ENCODE measurements around the gene CCDC85C. TPM values are rescaled to one million over a fixed set of nuclear protein-coding genes. Genes with fewer than 3 reads are reported as not detected.

Gene CCDC85C
- total and polyA plus RNA-seq, 2 of the 4 experiments (the other 2 are of a cell fraction), result 16.0 to 19.0 TPM

DNA sequence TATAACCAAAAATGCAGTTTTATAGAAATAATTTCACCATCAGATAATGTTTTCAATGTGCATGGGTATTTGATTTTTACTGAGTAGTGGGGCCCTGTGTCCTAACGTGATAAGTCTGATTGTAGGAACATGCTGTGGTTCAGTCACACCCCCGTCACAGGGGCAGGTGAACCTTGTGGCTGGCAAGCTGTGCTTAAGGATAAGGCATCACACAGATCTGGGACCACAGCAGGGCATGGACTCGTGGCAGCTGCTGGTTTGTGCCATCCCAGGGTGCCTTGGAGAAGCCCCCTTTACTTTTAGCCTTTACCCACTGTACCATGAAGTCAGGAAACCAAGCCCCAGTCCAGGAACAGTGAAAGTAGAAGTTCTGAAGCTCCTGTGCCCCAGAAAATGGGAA is 106.1 kb downstream of the CCDC85C start:
- Histone ChIP-seq H3K4me2 (ENCODE audit: low read depth, low read length) (no peak overlapping the region), H3K9me1 (ENCODE audit: insufficient read depth, low read length) (peaks cover 5% of the 10 kb centered on the region), H4K5ac (ENCODE audit: low read depth, low read length) (no peak overlapping the region), H3K23ac (ENCODE audit: low read depth, low read length) (no peak overlapping the region), H2AFZ (replicated peaks; ENCODE audit: low read length, poor library complexity) (no peak overlapping the region), H3K4me1 (ENCODE audit: control insufficient read depth, insufficient read depth, low read length) (no peaks in the 10 kb centered on the region), H3K79me1 (ENCODE audit: low read depth in 1 of 2, low read length in 2 of 2) (peaks cover 33 to 41% of the 10 kb centered on the region in 2 experiments), H2AK5ac (ENCODE audit: low read depth, low read length) (no peak overlapping the region), H3K9ac (ENCODE audit: low read depth, low read length) (no peak overlapping the region), H3K9me3 (ENCODE audit: control insufficient read depth, insufficient read depth, low read length) (no peaks in the 10 kb centered on the region), H3K18ac (ENCODE audit: low read depth, low read length) (no peak overlapping the region), H2AK9ac (replicated peaks; ENCODE audit: low read depth, low read length, poor library complexity) (no peak overlapping the region), H2BK20ac (ENCODE audit: low read depth, low read length) (no peak overlapping the region), H4K91ac (ENCODE audit: insufficient read depth, low read depth, low read length) (no peak overlapping the region), H2BK120ac (ENCODE audit: low read depth, low read length) (no peak overlapping the region), H3K36me3 (ENCODE audit: control insufficient read depth, insufficient read depth, low read length) (peaks cover 61% of the 10 kb centered on the region), H3K27me3 (ENCODE audit: control insufficient read depth, insufficient read depth, low read length) (no peaks in the 10 kb centered on the region), H3K4ac (ENCODE audit: low read depth, low read length) (no peak overlapping the region), H2BK15ac (ENCODE audit: low read depth, low read length) (no peak overlapping the region), H3K27ac (ENCODE audit: insufficient read depth, low read length) (no peak overlapping the region), H4K8ac (ENCODE audit: low read depth in 2 of 2, low read length in 2 of 2) (no peak overlapping the region), H3K56ac (ENCODE audit: extremely low read depth, insufficient read depth, low read length) (no peak overlapping the region), H3K14ac (replicated peaks; ENCODE audit: low read depth, low read length) (no peak overlapping the region), H2BK5ac (ENCODE audit: low read depth, low read length, poor library complexity, severe bottlenecking) (no peak overlapping the region), H3K4me3 (ENCODE audit: insufficient read depth, low read depth, low read length) (no peak overlapping the region), H4K20me1 (ENCODE audit: insufficient read depth, low read length) (peaks cover 23% of the 10 kb centered on the region)
- ATAC-seq (ENCODE audit: low read depth), result no peak
- dilution Hi-C loops (cut with HindIII; ENCODE audit: low sequenced_read_pairs, unreplicated experiment), result no loop called here
- CTCF ChIA-PET, result no interaction called here
- in situ Hi-C loops (cut with MboI; ENCODE audit: low sequenced_read_pairs), result no loop called here
- no CpG with 5 or more reads among the region's 3 CpGs for WGBS, 2 experiments (ENCODE audit: extremely low coverage in 2 of 2, insufficient read length in 1 of 2)
- POLR2A ChIA-PET (ENCODE audit: unreplicated experiment), result no interaction called here
- TF ChIP-seq, protein P1, sequence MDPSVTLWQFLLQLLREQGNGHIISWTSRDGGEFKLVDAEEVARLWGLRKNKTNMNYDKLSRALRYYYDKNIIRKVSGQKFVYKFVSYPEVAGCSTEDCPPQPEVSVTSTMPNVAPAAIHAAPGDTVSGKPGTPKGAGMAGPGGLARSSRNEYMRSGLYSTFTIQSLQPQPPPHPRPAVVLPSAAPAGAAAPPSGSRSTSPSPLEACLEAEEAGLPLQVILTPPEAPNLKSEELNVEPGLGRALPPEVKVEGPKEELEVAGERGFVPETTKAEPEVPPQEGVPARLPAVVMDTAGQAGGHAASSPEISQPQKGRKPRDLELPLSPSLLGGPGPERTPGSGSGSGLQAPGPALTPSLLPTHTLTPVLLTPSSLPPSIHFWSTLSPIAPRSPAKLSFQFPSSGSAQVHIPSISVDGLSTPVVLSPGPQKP (IDR thresholded peaks at IDR 0.05; ENCODE audit: borderline replicate concordance, low read depth, low read length), result no peak
- no TSS peak for BruUV-seq (replicated peaks)
- DNase-seq, result no peak
- intact Hi-C loops (cut with micrococcal nuclease), result no loop called here
